HL-60 (cell line): Measurements from ENCODE around the gene SLC25A44.

Source experiments
- CTCF ChIP-seq: IDR thresholded peaks from one replicate; pipeline ENCODE4 v1.5.1; 2011; ENCODE audit warnings: low read length, control low read depth, inconsistent platforms; ENCODE audit not compliant: insufficient read depth
- GABPA ChIP-seq: IDR thresholded peaks from 2 replicates; pipeline ENCODE4 v1.6.1; 2012; ENCODE audit warnings: low read depth
- POLR2AphosphoS5 ChIP-seq: IDR thresholded peaks from 2 replicates; pipeline ENCODE4 v1.6.1; 2012; ENCODE audit warnings: low read depth
- REST ChIP-seq: IDR thresholded peaks from 2 replicates; pipeline ENCODE4 v1.6.1; 2012; ENCODE audit warnings: low read depth; ENCODE audit not compliant: insufficient replicate concordance

- TF ChIP-seq CTCF (no peak), REST (no peak), GABPA (no peak), POLR2AphosphoS5 (no peak)
Measured at GRCh38 chr1:156242738-156243137, 48.8 kb downstream of the SLC25A44 start.
